ENCODE data around the gene TTC39B.

The TTC39B gene

DNA sequence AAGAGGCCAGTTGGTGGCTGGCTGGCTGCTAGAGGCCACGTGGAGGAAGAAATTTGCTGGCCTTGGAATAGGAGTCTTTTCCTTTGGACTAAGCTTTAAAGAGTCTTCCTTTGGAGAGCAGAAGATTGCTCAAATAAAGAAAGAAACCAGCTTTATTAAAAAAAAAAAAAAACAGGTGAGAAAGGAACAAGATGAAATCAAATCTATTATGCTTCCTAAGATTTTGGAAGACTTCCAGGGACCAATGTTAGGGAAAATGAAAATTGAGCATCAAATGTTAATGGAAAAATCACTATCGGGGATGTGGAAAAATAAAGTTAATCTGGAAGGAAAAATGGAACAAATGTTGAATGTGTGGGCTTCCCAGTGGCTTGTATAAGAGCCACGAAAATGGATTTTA lies 153.1 kb downstream of the TTC39B start:
- Histone ChIP-seq H3K9me3 (ENCODE audit: control insufficient read depth, low read length) (no peaks in the 10 kb centered on the region), H3K27ac (ENCODE audit: low read depth, low read length, severe bottlenecking) (no peak overlapping the region), H3K36me3 (ENCODE audit: control insufficient read depth, insufficient read depth, low read length) (no peaks in the 10 kb centered on the region), H3K4me3 (ENCODE audit: extremely low read depth, insufficient read depth, low read length, poor library complexity, severe bottlenecking) (no peak overlapping the region), H3K4me1 (ENCODE audit: control insufficient read depth, insufficient read depth, low read length, poor library complexity, severe bottlenecking) (no peaks in the 10 kb centered on the region)
- 90 to 93% methylated on average over 2 to 3 of the region's 3 CpGs for WGBS, 2 experiments (ENCODE audit: insufficient coverage in 2 of 2)

DNA sequence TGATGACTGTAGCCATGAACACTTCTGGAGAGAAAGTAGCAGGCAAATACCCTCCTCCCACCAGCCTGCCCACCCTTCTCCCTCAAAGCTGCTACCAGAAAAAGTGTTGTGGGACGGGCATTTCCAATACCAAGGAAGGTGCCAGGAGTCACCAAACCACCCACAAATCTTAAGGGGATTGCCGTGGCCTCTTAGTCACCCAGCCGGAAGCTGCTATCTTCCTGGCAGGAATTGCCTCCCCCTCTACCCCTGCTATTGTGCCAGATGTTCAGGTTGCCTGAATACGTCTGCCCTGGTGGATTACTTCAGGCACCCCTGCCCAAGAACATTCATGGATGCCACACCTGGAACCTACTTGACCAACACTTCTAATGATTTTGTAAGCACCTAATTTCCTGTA lies 156.1 kb downstream of the TTC39B start:
- H3K27ac ChIP-seq (ENCODE audit: low read depth, low read length, severe bottlenecking): no peak overlapping the region
- H3K9me3 ChIP-seq (ENCODE audit: control insufficient read depth, low read length): no peaks in the 10 kb centered on the region
- H3K36me3 ChIP-seq (ENCODE audit: control insufficient read depth, insufficient read depth, low read length): no peaks in the 10 kb centered on the region
- WGBS, 2 experiments (ENCODE audit: insufficient coverage in 2 of 2): 79 to 88% methylated on average over 3 to 4 of the region's 4 CpGs
- no peaks in the 10 kb centered on the region for H3K4me1 ChIP-seq (ENCODE audit: control insufficient read depth, insufficient read depth, low read length, poor library complexity, severe bottlenecking)
- no peak overlapping the region for H3K4me3 ChIP-seq (ENCODE audit: extremely low read depth, insufficient read depth, low read length, poor library complexity, severe bottlenecking)

DNA sequence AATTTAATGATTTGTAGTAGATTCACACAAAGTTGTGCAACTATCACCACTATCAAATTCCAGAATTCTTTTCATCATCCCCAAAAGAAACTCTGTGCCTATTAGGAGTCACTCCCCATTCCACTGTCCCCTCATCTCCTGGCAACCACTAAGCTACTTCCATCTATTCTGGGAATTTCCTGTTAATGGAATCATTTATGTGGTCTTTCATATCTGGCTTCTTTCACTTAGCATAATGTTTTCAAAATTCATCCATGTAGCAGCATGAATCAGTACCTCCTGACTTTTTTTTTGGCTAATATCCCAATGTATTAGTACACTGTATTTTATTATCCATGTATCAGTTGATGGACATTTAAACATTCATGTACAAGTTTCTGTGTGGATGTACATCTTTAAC lies 157.6 kb downstream of the TTC39B start:
- H3K9me3 ChIP-seq (ENCODE audit: control insufficient read depth, low read length): no peaks in the 10 kb centered on the region
- no peak overlapping the region for H3K4me3 ChIP-seq (ENCODE audit: extremely low read depth, insufficient read depth, low read length, poor library complexity, severe bottlenecking)
- H3K36me3 ChIP-seq (ENCODE audit: control insufficient read depth, insufficient read depth, low read length): no peaks in the 10 kb centered on the region
- H3K27ac ChIP-seq (ENCODE audit: low read depth, low read length, severe bottlenecking): no peak overlapping the region
- no peaks in the 10 kb centered on the region for H3K4me1 ChIP-seq (ENCODE audit: control insufficient read depth, insufficient read depth, low read length, poor library complexity, severe bottlenecking)

DNA sequence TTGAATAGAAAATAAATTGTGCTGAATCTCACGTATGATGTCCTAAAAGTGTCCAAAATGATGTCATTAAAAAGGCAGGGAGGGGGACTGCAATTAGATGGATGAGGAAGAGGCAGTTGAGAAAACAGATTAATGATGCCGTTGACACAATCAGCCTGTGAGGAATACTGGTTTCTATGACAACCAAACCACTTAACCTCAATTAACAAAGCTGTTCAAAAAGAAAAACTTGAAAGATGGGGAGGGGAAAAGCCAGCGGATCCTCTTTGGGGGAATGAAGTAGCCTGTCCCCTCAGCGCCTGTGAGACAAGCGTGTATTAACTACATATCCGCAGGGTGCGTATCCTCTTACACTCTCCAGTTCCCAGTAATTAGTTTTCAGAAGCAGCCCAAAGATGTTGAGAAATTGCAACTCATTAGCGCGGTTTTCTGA lies 160.7 kb downstream of the TTC39B start:
- Histone ChIP-seq H3K36me3 (ENCODE audit: control insufficient read depth, insufficient read depth, low read length) (no peaks in the 10 kb centered on the region), H3K4me1 (ENCODE audit: control insufficient read depth, insufficient read depth, low read length, poor library complexity, severe bottlenecking) (no peaks in the 10 kb centered on the region), H3K27ac (ENCODE audit: low read depth, low read length, severe bottlenecking) (no peak overlapping the region), H3K4me3 (ENCODE audit: extremely low read depth, insufficient read depth, low read length, poor library complexity, severe bottlenecking) (no peak overlapping the region), H3K9me3 (ENCODE audit: control insufficient read depth, low read length) (no peaks in the 10 kb centered on the region)
- 92% methylated on average over 5 to 6 of the region's 9 CpGs for WGBS, 2 experiments (ENCODE audit: insufficient coverage in 2 of 2)

GRCh38 chr9:15144622-15145061 lies 162.4 kb downstream of the TTC39B start:
- H3K27ac ChIP-seq (ENCODE audit: low read depth, low read length, severe bottlenecking): no peak overlapping the region
- H3K4me1 ChIP-seq (ENCODE audit: control insufficient read depth, insufficient read depth, low read length, poor library complexity, severe bottlenecking): no peaks in the 10 kb centered on the region
- H3K9me3 ChIP-seq (ENCODE audit: control insufficient read depth, low read length): no peaks in the 10 kb centered on the region
- no peak overlapping the region for H3K4me3 ChIP-seq (ENCODE audit: extremely low read depth, insufficient read depth, low read length, poor library complexity, severe bottlenecking)
- WGBS, 2 experiments (ENCODE audit: insufficient coverage in 2 of 2): 89 to 91% methylated on average over 3 to 4 of the region's 4 CpGs
- H3K36me3 ChIP-seq (ENCODE audit: control insufficient read depth, insufficient read depth, low read length): no peaks in the 10 kb centered on the region

DNA sequence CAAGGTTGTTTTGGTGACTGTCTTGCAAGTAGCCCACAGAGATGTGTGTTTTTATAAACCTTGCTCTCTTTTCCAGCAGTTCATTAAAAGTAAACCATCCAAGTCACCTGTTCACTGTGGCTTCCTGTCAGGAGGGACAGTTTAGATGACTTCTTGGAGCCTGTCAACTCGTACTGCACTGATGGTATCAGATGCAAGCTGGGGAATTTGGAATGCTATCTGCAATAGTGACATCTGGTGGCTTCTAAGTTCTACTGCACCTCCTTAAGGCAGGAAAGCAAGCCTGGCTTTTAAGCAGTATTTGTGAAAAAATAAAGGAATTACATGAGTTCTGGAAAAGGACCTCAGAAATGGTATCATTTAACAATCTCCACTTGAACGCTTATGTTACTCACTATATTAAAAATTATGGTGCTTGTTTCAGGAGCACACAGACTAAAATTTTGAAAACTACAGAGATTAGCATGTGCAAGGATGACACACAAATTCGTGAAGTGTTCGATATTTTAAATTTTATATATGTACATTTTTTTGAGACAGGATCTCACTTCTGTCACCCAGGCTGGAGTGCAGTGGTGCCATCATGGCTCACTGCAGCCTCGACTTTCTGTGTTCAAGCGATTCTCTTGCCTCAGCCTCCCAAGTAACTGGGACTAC lies 164.0 kb downstream of the TTC39B start:
- 61 to 72% methylated on average over 3 of the region's 6 CpGs for WGBS, 2 experiments (ENCODE audit: insufficient coverage in 2 of 2)
- Histone ChIP-seq H3K27ac (ENCODE audit: low read depth, low read length, severe bottlenecking) (no peak overlapping the region), H3K9me3 (ENCODE audit: control insufficient read depth, low read length) (no peaks in the 10 kb centered on the region)

GRCh38 chr9:15140051-15140450 lies 167.0 kb downstream of the TTC39B start:
- WGBS, 2 experiments (ENCODE audit: insufficient coverage in 2 of 2): 100% methylated on average over 1 of the region's 1 CpG; no CpG with 5 or more reads in 1 of the 2 experiments
- H3K36me3 ChIP-seq (ENCODE audit: control insufficient read depth, insufficient read depth, low read length): no peaks in the 10 kb centered on the region
- H3K27ac ChIP-seq (ENCODE audit: low read depth, low read length, severe bottlenecking): no peak overlapping the region
- no peaks in the 10 kb centered on the region for H3K4me1 ChIP-seq (ENCODE audit: control insufficient read depth, insufficient read depth, low read length, poor library complexity, severe bottlenecking)
- no peak overlapping the region for H3K4me3 ChIP-seq (ENCODE audit: extremely low read depth, insufficient read depth, low read length, poor library complexity, severe bottlenecking)
- H3K9me3 ChIP-seq (ENCODE audit: control insufficient read depth, low read length): no peaks in the 10 kb centered on the region

More for the DNA sequence above, 164.0 kb downstream of the TTC39B start:
- Histone ChIP-seq H3K36me3 (ENCODE audit: control insufficient read depth, insufficient read depth, low read length) (no peaks in the 10 kb centered on the region), H3K4me3 (ENCODE audit: extremely low read depth, insufficient read depth, low read length, poor library complexity, severe bottlenecking) (no peak overlapping the region), H3K4me1 (ENCODE audit: control insufficient read depth, insufficient read depth, low read length, poor library complexity, severe bottlenecking) (no peaks in the 10 kb centered on the region)

- H3K27ac ChIP-seq (ENCODE audit: low read depth, low read length, severe bottlenecking): peak overlapping the region; percentile 29
- WGBS, 2 experiments (ENCODE audit: insufficient coverage in 2 of 2): 82 to 90% methylated on average over 6 to 13 of the region's 13 CpGs
These were observed 167.5 kb downstream of the TTC39B start for GRCh38 chr9:15139469-15139868.

DNA sequence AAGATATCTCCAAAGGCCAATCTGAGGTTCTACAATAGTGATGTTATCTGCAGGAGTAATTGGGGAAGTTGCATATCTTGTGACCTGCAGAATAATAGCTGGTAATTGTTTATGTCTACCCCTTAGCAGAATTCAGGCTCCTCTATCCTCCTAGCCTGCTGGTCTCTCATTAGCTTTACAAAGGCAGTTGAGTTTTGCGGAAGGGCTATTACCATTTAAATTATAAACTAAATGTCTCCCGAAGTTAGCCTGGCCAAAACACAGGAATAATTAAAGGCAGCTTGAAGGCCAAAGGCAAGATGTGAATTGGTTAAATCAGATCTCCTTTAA lies 168.7 kb downstream of the TTC39B start:
- no peaks in the 10 kb centered on the region for H3K4me1 ChIP-seq (ENCODE audit: control insufficient read depth, insufficient read depth, low read length, poor library complexity, severe bottlenecking)
- no peak overlapping the region for H3K27ac ChIP-seq (ENCODE audit: low read depth, low read length, severe bottlenecking)
- WGBS, 2 experiments (ENCODE audit: insufficient coverage in 2 of 2): 100% methylated on average over 1 of the region's 2 CpGs; no CpG with 5 or more reads in 1 of the 2 experiments
- no peaks in the 10 kb centered on the region for H3K36me3 ChIP-seq (ENCODE audit: control insufficient read depth, insufficient read depth, low read length)
- H3K9me3 ChIP-seq (ENCODE audit: control insufficient read depth, low read length): no peaks in the 10 kb centered on the region
- no peak overlapping the region for H3K4me3 ChIP-seq (ENCODE audit: extremely low read depth, insufficient read depth, low read length, poor library complexity, severe bottlenecking)

More at GRCh38 chr9:15139469-15139868, 167.5 kb downstream of the TTC39B start:
- Histone ChIP-seq H3K4me3 (ENCODE audit: extremely low read depth, insufficient read depth, low read length, poor library complexity, severe bottlenecking) (no peak overlapping the region), H3K4me1 (ENCODE audit: control insufficient read depth, insufficient read depth, low read length, poor library complexity, severe bottlenecking) (no peaks in the 10 kb centered on the region), H3K36me3 (ENCODE audit: control insufficient read depth, insufficient read depth, low read length) (no peaks in the 10 kb centered on the region), H3K9me3 (ENCODE audit: control insufficient read depth, low read length) (no peaks in the 10 kb centered on the region)

DNA sequence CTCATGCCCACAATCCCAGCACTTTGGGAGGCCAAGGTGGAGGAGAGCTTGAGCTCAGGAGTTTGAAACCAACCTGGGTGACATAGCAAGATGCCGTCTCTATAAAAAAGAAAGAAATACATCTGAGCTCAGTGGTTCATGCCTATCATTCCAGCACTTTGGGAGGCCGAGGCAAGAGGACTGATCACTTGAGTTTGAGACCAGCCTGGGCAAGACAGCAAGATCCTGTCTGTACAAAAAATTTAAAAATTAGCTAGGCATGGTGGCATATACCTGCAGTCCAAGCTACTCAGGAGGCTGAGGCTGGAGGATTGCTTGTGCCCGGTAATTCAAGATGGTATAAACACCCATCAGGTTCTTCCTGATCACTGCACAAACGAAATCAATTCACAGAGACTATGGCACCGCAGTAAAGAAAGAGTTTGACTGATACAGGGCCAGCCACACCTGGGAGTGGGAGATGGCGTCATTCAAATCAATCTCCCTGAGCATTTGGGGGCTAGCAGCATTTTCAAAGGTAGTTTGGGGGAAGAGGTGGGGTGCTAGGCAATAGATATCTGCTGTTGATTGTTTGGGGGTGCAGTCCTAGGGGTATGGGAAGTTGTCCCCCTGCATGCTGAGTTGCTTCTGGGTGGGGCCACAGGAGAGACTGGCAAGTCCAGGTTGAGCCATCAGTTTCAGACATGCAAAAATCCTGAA lies 169.2 kb downstream of the TTC39B start:
- Histone ChIP-seq H3K9me3 (ENCODE audit: control insufficient read depth, low read length) (no peaks in the 10 kb centered on the region), H3K27ac (ENCODE audit: low read depth, low read length, severe bottlenecking) (no peak overlapping the region), H3K4me3 (ENCODE audit: extremely low read depth, insufficient read depth, low read length, poor library complexity, severe bottlenecking) (no peak overlapping the region), H3K36me3 (ENCODE audit: control insufficient read depth, insufficient read depth, low read length) (no peaks in the 10 kb centered on the region), H3K4me1 (ENCODE audit: control insufficient read depth, insufficient read depth, low read length, poor library complexity, severe bottlenecking) (no peaks in the 10 kb centered on the region)
- 91 to 94% methylated on average over 5 of the region's 6 CpGs for WGBS, 2 experiments (ENCODE audit: insufficient coverage in 2 of 2)

DNA sequence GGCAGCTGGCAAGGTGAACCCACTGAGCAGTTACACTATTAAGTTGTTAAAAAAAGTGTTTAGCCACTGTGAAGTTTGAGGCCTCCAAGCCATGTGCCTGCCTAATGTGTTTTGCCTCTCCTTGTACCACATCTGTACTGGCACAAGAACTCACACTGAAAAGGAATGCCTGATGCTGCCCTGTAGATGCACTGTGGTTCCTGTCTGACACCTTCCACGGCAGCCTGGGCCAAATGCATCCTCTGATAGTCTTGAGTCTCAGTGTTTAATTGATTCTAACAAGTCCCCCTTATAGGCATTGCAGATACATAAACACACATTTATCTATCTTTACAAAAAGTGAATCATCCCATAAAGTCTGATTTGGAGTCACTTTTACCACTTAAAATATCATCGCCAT lies 169.9 kb downstream of the TTC39B start:
- 86 to 100% methylated on average over 1 of the region's 2 CpGs for WGBS, 2 experiments (ENCODE audit: insufficient coverage in 2 of 2)
- no peaks in the 10 kb centered on the region for H3K4me1 ChIP-seq (ENCODE audit: control insufficient read depth, insufficient read depth, low read length, poor library complexity, severe bottlenecking)
- no peaks in the 10 kb centered on the region for H3K36me3 ChIP-seq (ENCODE audit: control insufficient read depth, insufficient read depth, low read length)
- no peak overlapping the region for H3K4me3 ChIP-seq (ENCODE audit: extremely low read depth, insufficient read depth, low read length, poor library complexity, severe bottlenecking)
- H3K27ac ChIP-seq (ENCODE audit: low read depth, low read length, severe bottlenecking): no peak overlapping the region
- no peaks in the 10 kb centered on the region for H3K9me3 ChIP-seq (ENCODE audit: control insufficient read depth, low read length)

Data from mesodermal cell (in vitro differentiated cells).